HepG2 (cell line): ENCODE data around the gene LYZL2. TPM values are rescaled to one million over a fixed set of nuclear protein-coding genes. Genes with fewer than 3 reads are reported as not detected.

Experiments
- ATM ChIP-seq: fragments of 450-650 bp; IDR thresholded peaks from 2 replicates; pipeline ENCODE4 v1.7.1; 2017; ENCODE audit warnings: mild to moderate bottlenecking, borderline replicate concordance
- FOXA3 ChIP-seq: IDR thresholded peaks from 2 replicates; pipeline ENCODE4 v1.6.1; 2016; ENCODE audit warnings: missing genetic modification reagents, missing compliant biosample characterization
- GATAD2A ChIP-seq: IDR thresholded peaks from 2 replicates; pipeline ENCODE4 v1.6.1; 2016
- PHF8 ChIP-seq: sonication (generic); formaldehyde crosslinking; IDR thresholded peaks from 2 replicates; pipeline ENCODE4 v1.5.0; 2020; ENCODE audit warnings: missing genetic modification reagents
- SMYD3 ChIP-seq: sonication (generic); formaldehyde crosslinking; IDR thresholded peaks from 2 replicates; pipeline ENCODE4 v1.8.1; 2023; ENCODE audit warnings: mild to moderate bottlenecking, missing genetic modification reagents
- ZNF17 ChIP-seq: sonication (generic); formaldehyde crosslinking; IDR thresholded peaks from 2 replicates; pipeline ENCODE4 v1.5.0; 2020; ENCODE audit warnings: mild to moderate bottlenecking, missing genetic modification reagents
- ZNF713 ChIP-seq: sonication (generic); formaldehyde crosslinking; IDR thresholded peaks from 2 replicates; pipeline ENCODE4 v1.4.0; 2020; ENCODE audit warnings: mild to moderate bottlenecking, missing genetic modification reagents
- ZNF720 ChIP-seq: sonication (generic); formaldehyde crosslinking; IDR thresholded peaks from 2 replicates; pipeline ENCODE4 v1.4.0; 2020; ENCODE audit warnings: missing genetic modification reagents
- ZNF839 ChIP-seq: sonication (generic); formaldehyde crosslinking; IDR thresholded peaks from 2 replicates; pipeline ENCODE4 v1.4.0; 2020; ENCODE audit warnings: missing genetic modification reagents, mild to moderate bottlenecking, borderline replicate concordance
- polyA plus RNA-seq, 8 experiments: library from polyadenylated mRNA; depleted of rRNA in 3 of 8; stranded (reverse) in 7 of 8; unstranded in 1 of 8; fragments of >200 nt; fragmentation: Illumina TruSeq in 4 of 8; extraction: Trizol in 4 of 8; gene quantifications; 2 replicates each; pipeline versions ENCODE4 v1.2.1 to v1.2.3, GENCODE V29; 2011 to 2016; ENCODE audit warnings: low read depth in 4 of 8, missing spikeins in 1 of 8, mixed read lengths in 1 of 8; ENCODE audit not compliant: insufficient read depth in 1 of 8
- total RNA-seq, 5 experiments: library from RNA; depleted of rRNA; stranded (reverse); fragments of >200 nt; fragmentation: Illumina TruSeq; extraction: Trizol; gene quantifications; 2 replicates each; pipeline ENCODE4 v1.2.3, GENCODE V29; 2016; ENCODE audit warnings: low read depth in 1 of 5
- TF ChIP-seq, protein P1 (sequence below): sonication (generic); formaldehyde crosslinking; IDR thresholded peaks from 2 replicates; pipeline ENCODE4 v1.5.0; 2020; ENCODE audit warnings: missing genetic modification reagents
- TF ChIP-seq, protein P2 (sequence below): sonication (generic); formaldehyde crosslinking; IDR thresholded peaks from 2 replicates; pipeline ENCODE4 v1.5.0; 2020; ENCODE audit warnings: mild to moderate bottlenecking, missing genetic modification reagents, moderate library complexity
- TF ChIP-seq, protein P3 (sequence below): sonication (generic); formaldehyde crosslinking; IDR thresholded peaks from 2 replicates; pipeline ENCODE4 v1.5.1; 2020; ENCODE audit warnings: mild to moderate bottlenecking, missing genetic modification reagents, moderate library complexity
- TF ChIP-seq, protein P4 (sequence below): sonication (generic); formaldehyde crosslinking; IDR thresholded peaks from 2 replicates; pipeline ENCODE4 v1.4.0; 2020; ENCODE audit warnings: missing genetic modification reagents, low read depth, mild to moderate bottlenecking, borderline replicate concordance
- TF ChIP-seq, protein P5 (sequence below): IDR thresholded peaks from 2 replicates; pipeline ENCODE4 v1.6.1; 2016
- TF ChIP-seq, protein P6 (sequence below): sonication (generic); formaldehyde crosslinking; IDR thresholded peaks from 2 replicates; pipeline ENCODE4 v1.8.0; 2022; ENCODE audit warnings: mild to moderate bottlenecking, missing genetic modification reagents, moderate library complexity
- TF ChIP-seq, protein P7 (sequence below): sonication (generic); formaldehyde crosslinking; conservative IDR thresholded peaks from 2 replicates; pipeline ENCODE4 v1.8.0; 2022; ENCODE audit warnings: missing genetic modification reagents

Gene LYZL2
- total and polyA plus RNA-seq, 2 of the 13 experiments (the other 11 are each of a cell fraction or from before 2014, with no cell fraction given), result 0.20 to 0.63 TPM

DNA sequence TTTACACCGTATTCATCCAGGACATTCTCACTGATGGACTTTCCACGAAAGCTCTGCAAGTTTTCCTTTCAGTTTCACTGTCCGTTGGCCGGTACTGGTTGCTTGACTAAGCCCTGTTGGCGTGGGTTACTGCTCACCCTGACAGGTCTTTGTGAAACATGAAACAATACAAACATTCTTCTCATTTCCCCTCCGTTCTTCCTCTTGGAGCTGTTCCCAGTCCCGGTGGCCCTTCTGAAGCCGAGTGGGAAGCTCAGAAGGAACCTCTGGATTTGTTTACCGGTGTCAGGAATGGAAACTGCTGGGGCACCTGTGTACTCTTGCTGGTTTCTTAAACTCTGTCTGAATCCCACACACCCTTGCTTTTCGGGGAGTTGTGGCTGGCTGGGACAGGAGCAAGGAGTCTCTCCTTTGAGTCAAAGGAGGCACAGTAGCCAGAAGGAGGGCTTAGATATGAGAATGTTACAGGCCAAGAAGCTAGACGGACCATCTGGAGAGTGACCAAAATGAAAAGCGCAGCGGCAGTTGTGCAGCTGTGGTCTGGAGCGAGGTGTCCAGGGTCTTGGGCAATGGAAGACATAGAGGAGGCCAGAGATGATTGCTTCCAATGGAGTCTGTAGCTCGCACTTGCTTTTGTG lies 45.7 kb downstream of the LYZL2 start (continued):
- TF ChIP-seq, protein P1, sequence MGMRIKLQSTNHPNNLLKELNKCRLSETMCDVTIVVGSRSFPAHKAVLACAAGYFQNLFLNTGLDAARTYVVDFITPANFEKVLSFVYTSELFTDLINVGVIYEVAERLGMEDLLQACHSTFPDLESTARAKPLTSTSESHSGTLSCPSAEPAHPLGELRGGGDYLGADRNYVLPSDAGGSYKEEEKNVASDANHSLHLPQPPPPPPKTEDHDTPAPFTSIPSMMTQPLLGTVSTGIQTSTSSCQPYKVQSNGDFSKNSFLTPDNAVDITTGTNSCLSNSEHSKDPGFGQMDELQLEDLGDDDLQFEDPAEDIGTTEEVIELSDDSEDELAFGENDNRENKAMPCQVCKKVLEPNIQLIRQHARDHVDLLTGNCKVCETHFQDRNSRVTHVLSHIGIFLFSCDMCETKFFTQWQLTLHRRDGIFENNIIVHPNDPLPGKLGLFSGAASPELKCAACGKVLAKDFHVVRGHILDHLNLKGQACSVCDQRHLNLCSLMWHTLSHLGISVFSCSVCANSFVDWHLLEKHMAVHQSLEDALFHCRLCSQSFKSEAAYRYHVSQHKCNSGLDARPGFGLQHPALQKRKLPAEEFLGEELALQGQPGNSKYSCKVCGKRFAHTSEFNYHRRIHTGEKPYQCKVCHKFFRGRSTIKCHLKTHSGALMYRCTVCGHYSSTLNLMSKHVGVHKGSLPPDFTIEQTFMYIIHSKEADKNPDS (CRISPR knock-in tag), result no peak
- TF ChIP-seq, protein P2, sequence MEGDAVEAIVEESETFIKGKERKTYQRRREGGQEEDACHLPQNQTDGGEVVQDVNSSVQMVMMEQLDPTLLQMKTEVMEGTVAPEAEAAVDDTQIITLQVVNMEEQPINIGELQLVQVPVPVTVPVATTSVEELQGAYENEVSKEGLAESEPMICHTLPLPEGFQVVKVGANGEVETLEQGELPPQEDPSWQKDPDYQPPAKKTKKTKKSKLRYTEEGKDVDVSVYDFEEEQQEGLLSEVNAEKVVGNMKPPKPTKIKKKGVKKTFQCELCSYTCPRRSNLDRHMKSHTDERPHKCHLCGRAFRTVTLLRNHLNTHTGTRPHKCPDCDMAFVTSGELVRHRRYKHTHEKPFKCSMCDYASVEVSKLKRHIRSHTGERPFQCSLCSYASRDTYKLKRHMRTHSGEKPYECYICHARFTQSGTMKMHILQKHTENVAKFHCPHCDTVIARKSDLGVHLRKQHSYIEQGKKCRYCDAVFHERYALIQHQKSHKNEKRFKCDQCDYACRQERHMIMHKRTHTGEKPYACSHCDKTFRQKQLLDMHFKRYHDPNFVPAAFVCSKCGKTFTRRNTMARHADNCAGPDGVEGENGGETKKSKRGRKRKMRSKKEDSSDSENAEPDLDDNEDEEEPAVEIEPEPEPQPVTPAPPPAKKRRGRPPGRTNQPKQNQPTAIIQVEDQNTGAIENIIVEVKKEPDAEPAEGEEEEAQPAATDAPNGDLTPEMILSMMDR (CRISPR knock-in tag), result peak; percentile 3; the same call in 1 of the 2 replicates
- TF ChIP-seq, protein P3, sequence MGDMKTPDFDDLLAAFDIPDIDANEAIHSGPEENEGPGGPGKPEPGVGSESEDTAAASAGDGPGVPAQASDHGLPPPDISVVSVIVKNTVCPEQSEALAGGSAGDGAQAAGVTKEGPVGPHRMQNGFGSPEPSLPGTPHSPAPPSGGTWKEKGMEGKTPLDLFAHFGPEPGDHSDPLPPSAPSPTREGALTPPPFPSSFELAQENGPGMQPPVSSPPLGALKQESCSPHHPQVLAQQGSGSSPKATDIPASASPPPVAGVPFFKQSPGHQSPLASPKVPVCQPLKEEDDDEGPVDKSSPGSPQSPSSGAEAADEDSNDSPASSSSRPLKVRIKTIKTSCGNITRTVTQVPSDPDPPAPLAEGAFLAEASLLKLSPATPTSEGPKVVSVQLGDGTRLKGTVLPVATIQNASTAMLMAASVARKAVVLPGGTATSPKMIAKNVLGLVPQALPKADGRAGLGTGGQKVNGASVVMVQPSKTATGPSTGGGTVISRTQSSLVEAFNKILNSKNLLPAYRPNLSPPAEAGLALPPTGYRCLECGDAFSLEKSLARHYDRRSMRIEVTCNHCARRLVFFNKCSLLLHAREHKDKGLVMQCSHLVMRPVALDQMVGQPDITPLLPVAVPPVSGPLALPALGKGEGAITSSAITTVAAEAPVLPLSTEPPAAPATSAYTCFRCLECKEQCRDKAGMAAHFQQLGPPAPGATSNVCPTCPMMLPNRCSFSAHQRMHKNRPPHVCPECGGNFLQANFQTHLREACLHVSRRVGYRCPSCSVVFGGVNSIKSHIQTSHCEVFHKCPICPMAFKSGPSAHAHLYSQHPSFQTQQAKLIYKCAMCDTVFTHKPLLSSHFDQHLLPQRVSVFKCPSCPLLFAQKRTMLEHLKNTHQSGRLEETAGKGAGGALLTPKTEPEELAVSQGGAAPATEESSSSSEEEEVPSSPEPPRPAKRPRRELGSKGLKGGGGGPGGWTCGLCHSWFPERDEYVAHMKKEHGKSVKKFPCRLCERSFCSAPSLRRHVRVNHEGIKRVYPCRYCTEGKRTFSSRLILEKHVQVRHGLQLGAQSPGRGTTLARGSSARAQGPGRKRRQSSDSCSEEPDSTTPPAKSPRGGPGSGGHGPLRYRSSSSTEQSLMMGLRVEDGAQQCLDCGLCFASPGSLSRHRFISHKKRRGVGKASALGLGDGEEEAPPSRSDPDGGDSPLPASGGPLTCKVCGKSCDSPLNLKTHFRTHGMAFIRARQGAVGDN (CRISPR knock-in tag), result no peak
- TF ChIP-seq, protein P4, sequence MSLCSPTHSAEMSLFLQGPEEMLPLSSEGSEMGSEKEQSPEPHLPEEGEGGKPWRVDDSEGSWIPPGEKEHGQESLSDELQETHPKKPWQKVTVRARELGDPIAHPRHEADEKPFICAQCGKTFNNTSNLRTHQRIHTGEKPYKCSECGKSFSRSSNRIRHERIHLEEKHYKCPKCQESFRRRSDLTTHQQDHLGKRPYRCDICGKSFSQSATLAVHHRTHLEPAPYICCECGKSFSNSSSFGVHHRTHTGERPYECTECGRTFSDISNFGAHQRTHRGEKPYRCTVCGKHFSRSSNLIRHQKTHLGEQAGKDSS (CRISPR knock-in tag), result 0 out of 2 replicates have a peak, but pooled peaks have one; percentile 47
- TF ChIP-seq ZNF713 (CRISPR knock-in tag) (no peak), ZNF720 (no peak), PHF8 (CRISPR knock-in tag) (no peak), ZNF17 (CRISPR knock-in tag) (no peak), SMYD3 (CRISPR knock-in tag) (no peak), FOXA3 (CRISPR knock-in tag) (peak; percentile 41; the same call in 1 of the 2 replicates), ZNF839 (CRISPR knock-in tag) (no peak), GATAD2A (peak; percentile 87), ATM (no peak)
- TF ChIP-seq, protein P5, sequence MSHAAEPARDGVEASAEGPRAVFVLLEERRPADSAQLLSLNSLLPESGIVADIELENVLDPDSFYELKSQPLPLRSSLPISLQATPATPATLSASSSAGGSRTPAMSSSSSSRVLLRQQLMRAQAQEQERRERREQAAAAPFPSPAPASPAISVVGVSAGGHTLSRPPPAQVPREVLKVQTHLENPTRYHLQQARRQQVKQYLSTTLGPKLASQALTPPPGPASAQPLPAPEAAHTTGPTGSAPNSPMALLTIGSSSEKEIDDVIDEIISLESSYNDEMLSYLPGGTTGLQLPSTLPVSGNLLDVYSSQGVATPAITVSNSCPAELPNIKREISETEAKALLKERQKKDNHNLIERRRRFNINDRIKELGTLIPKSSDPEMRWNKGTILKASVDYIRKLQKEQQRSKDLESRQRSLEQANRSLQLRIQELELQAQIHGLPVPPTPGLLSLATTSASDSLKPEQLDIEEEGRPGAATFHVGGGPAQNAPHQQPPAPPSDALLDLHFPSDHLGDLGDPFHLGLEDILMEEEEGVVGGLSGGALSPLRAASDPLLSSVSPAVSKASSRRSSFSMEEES (CRISPR knock-in tag), result no peak
- TF ChIP-seq, protein P6, sequence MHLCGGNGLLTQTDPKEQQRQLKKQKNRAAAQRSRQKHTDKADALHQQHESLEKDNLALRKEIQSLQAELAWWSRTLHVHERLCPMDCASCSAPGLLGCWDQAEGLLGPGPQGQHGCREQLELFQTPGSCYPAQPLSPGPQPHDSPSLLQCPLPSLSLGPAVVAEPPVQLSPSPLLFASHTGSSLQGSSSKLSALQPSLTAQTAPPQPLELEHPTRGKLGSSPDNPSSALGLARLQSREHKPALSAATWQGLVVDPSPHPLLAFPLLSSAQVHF (CRISPR knock-in tag), result no peak
- TF ChIP-seq, protein P7, sequence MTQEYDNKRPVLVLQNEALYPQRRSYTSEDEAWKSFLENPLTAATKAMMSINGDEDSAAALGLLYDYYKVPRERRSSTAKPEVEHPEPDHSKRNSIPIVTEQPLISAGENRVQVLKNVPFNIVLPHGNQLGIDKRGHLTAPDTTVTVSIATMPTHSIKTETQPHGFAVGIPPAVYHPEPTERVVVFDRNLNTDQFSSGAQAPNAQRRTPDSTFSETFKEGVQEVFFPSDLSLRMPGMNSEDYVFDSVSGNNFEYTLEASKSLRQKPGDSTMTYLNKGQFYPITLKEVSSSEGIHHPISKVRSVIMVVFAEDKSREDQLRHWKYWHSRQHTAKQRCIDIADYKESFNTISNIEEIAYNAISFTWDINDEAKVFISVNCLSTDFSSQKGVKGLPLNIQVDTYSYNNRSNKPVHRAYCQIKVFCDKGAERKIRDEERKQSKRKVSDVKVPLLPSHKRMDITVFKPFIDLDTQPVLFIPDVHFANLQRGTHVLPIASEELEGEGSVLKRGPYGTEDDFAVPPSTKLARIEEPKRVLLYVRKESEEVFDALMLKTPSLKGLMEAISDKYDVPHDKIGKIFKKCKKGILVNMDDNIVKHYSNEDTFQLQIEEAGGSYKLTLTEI (CRISPR knock-in tag), result no peak
